ENCODE measurements around the gene PKDCC.
A peak's percentile ranks its signal among the peaks of the same experiment; 100 is the strongest.

The PKDCC gene

DNA sequence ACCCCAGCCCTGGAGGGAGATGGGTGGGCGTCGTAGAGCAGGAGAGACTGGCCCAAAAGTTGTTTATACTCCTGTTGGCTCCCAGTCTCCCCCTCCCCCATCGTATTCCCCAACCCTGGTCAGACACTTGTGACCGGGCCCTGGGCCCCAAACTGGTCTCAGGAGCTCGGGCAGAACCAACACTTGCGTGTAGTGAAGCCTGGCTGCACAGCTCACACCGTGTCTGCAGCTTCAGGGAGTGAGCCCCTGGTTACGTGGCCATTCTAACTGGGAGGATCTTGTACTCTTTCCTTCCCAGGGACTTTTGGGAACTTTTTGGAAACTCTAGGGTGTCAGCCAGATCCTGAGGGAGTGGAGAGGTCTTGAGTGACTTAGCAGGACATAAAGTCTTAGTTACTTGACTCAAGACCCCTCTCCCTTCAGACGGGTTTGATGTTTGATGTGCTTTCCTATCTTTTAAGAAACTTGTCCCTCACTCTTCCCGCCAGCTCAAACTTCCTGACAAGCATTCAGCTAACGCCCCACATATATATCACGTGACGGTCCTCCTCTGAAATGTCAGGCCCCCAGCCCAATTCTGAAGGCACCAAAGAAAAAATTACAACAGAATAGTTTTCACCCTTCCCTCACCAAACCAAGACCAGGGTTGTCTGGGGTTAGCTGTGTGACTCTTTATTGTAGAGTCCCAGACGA, 2.3 kb downstream of the PKDCC start:
- no peak for DNase-seq (ENCODE audit: low spot score)

DNA sequence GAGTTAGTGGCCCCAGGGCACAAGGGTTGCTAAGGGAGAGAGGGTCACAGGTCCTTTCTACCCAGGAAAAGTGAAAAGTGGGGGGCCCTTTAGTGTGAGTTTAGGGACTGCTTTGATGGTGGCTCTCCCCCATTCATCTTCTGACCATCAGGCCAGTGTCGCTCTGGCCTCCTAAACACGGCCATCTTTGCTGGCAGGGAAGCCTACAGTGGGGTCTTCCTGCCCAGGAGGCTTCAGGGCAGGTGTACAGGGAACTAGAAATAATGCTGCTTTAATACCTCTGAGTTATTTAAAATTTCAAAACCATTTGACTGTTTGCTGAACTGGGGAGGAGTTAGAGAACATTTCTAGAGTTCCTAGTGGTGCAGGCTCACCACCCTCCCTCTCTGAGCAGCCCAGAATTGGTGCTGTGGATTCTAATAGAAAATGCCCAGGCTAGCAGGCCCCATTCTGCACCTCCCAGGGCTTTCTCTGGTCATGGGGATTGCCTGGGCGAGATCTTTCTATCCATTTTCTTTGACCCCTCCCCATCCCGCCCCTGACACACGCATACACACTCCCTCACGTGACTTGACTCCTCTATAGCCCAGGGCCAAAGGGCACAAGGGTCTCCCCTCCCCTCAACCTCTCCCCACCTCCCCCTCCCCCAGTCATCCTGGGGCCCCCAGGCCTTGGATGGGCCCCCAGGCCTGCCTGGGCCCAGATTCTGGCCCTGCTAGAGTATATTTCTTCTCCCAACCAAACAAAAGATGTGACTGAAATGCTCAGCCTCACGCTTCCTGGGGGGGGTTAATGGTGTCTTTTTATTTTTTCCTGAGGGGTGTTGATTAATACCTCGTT, 3.1 kb downstream of the PKDCC start:
- DNase-seq (ENCODE audit: low spot score), result no peak

DNA sequence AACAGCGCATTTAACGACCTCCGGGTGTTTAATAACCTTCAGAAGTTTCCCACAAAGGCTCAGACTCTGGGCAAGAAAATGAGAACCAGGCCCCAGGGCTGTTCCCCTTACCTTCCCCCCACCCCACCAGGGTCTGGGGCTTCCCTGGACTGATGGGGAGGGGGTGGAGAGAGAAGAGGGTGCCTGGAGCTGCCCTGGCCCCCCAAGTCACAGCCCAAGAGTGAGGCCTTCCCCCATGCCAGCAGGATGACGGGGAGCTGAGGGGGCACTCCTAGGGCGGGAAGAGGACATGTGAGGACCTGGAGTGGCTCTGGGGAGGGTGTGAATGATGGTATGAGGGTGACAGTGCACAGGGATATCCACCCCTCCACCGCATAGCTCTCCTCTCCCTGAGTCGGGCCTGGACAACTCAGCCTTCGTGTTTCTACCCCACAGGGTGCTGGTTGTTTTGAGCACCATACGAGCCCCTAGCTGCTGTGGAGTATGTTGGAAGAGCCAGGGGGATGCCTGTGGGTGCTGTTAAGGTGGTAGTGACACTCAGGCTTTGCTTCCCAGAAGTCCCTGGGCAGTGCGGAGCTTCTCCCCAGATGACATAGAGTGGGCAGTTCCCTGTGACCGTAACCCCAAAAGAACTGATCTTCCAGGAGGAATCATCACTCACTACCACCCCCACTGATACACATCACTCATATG, 3.9 kb downstream of the PKDCC start:
- no peak for DNase-seq (ENCODE audit: low spot score)

DNA sequence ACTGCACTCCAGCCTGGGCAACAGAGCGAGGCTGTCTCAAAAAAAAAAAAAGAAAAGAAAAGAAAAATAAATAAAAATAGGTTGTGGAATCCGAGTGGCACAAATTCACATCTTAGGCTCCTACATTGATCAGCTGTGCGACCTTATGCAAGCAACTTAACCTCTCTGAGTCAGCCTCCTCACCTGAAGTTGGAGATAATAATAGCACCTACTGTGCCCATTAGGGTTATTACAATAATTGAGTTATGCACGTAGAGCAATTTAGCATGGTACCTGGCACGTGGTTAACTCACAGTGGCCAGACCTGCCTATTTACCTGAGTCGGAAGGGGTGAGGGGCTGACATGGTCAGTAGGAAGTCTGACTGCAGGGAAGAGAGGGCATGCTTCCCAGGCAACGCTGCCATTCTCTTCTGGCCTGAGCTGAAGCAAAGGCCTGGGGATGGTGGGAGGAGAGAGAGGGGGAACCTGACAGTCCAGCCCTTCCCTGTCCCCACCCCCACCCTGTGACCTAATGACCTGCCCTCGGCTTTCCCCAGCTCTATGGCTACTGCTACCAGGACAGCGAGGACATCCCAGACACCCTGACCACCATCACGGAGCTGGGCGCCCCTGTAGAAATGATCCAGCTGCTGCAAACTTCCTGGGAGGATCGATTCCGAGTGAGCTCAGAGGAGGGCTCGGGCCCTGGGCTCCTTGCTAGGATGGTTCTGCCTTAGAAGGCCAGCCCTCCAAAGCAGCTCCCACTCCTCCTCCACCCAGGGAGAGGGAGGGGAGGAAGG, 5.1 kb downstream of the PKDCC start:
- no peak for DNase-seq (ENCODE audit: low spot score)

DNA sequence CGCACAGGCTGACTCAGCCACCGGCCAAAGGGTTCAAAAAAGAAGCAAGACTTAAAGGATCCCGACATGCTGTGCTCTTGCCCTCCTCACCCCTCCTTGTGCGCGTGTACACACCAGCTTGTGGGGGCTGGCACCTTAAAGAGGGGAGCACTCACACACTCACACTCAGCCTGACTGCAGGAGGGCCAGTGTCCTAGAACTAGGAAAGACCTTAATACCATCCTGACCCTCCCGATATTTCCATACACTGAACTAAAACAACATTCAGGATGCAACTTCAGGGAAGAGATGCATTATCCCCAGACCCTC, 5.6 kb downstream of the PKDCC start:
- no peak for DNase-seq (ENCODE audit: low spot score)

DNA sequence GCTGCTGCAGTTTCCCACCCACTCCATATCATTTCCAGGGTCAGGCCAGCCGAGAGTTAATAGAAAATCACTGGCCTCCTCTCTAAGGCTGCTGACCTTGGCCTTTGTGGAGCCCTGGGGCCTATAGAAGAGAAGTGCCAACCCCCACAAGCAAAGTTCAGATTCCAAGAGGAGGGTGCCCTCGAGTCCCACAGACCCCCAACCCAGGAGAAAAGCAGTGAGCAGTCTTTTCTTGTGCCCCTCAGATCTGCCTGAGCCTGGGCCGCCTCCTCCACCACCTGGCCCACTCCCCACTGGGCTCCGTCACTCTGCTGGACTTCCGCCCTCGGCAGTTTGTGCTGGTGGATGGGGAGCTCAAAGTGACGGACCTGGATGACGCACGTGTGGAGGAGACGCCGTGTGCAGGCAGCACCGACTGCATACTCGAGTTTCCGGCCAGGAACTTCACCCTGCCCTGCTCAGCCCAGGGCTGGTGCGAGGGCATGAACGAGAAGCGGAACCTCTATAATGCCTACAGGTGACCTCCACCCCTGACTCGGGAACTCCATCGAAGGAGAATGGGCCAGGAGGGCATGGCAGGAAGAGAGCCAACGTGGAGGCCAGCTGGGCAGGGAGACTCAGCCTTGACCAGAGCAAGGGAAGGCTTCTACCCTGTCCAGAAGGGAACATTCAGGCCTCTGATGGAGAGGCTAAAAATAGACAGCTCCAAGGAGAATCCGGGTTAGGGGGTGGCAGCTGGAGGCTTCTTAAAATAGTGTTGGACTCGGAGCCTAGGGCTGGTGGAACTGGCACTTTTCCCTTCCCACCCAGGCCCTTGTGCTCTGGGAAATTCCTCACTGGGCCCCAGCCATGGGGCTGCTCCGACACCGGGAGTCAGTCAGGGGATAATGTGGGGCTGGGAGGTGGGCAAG, 6.2 kb downstream of the PKDCC start:
- DNase-seq (ENCODE audit: low spot score), result no peak

DNA sequence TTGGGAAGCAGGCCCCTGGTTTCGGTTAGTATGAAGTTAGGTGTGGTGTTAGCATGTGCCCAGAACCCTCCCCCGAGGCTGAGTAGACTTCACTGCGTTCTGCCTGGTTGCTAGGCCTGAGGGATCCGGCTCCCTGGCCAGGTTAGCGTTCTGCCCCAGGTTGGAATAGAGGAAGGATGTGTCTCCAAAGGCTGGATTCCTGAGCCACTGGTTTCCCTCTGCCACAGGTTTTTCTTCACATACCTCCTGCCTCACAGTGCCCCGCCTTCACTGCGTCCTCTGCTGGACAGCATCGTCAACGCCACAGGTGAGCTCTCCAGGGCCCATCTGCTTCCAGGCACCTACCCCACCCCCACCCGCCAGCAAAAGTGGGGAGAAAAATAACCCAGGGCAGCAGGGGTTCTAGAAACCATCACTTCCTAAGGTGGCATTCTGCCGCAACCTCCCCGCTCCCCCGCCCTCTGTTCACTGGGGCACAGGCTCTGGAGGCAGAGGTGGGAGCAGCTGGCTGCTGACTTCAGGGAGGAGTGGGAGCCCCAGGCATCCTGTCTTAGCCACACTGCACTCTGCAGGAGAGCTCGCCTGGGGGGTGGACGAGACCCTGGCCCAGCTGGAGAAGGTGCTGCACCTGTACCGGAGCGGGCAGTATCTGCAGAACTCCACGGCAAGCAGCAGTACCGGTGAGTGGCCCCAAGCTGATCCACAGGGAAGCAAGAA, 7.1 kb downstream of the PKDCC start:
- DNase-seq (ENCODE audit: low spot score), result no peak

DNA sequence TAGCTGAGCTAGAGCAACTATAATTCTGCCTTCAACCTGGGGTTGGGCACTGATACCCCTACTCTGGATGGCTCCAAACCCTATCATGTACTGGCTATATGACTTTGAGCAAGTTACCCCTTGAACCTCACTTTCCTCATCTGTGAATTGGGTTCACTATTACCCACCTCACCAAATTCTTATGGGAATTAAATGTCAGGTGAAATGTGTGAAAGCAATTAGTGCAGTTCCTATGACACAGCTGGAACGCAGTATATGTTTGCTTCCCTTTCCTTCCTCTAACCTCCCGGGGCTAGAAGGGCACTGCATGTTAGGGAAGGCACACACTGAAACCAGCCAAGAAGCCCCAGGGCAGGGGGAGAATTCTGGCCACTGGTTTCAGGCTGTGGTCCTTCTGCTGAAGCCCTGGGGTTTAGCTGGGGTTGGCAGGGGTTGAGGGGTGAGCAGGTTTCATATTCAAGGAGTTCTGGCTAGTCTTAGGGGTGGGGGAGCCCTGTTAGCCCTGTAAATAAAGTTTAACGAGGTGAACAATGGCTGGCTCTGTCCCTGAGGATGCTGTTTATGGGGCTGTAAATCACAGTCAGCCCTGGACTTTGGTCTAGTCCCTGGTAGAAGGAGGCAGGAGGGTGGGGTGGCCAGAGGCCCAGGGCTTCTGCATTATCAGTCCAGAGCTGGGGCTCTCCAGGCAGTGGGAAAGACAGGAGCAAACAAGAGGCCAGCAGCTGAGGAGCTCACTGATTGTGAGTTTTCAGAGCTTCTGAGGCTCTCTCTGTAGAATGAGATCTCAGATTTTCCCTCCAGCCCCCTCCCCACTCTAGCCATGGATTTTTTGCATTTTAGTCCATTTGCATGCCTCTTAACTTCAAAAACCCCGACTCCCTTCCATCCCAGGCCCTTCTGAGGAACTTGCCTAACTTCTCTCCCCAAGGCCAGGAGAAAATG, 8.0 kb downstream of the PKDCC start:
- DNase-seq (ENCODE audit: low spot score), result peak; percentile 93

DNA sequence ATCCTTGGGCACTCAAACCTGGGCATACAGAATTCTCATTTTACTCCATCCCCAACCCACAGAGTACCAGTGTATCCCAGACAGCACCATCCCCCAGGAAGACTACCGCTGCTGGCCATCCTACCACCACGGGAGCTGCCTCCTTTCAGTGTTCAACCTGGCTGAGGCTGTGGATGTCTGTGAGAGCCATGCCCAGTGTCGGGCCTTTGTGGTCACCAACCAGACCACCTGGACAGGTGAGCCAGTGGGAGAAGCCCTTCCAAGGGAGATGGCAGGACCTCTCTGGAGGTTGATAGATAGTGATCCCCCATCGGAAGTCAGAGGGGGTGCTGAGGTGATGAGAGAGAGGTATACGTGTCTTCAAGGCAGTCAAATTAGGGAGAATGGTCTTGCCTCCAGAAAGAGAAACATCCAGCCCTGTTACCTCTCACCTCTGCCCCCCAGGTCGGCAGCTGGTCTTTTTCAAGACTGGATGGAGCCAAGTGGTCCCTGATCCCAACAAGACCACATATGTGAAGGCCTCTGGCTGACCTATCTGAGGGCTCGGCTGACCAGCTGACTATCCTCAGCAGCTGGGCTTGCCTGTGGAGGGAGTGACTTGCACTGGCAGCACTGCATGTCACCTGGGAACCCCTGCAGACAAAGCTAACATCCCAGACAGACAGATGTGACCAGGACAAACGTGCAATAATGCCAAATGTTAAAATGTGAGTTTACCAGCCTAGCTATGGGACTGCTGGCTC, 9.5 kb downstream of the PKDCC start:
- DNase-seq (ENCODE audit: low spot score), result no peak

DNA sequence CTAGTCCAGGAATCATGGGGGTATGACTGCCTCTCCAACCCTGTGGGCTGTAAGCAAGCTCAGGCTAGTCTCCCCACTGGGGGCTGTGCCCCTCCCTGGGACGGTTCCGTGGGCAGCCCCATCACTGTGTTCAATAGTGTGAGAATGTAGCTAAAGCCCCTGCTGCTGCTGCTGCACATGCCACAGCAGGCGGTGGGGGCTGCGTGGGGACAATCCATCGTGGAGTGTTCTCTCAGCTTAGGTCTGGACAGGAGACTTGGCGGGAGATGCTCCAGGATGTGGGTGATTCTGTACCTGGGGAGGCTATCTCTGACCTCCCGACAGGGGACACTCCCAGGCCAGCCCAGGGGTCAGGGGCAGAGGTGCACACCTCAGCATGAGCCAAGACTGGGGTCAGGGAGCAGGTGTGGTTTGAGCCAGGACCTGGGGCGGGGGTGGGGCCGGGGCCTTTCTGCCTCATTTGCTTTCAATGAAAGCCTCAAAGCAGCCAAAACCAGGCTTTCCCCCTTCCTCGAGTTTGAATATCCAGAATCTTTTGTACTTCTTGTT, 10.2 kb downstream of the PKDCC start:
- DNase-seq (ENCODE audit: low spot score), result no peak

DNA sequence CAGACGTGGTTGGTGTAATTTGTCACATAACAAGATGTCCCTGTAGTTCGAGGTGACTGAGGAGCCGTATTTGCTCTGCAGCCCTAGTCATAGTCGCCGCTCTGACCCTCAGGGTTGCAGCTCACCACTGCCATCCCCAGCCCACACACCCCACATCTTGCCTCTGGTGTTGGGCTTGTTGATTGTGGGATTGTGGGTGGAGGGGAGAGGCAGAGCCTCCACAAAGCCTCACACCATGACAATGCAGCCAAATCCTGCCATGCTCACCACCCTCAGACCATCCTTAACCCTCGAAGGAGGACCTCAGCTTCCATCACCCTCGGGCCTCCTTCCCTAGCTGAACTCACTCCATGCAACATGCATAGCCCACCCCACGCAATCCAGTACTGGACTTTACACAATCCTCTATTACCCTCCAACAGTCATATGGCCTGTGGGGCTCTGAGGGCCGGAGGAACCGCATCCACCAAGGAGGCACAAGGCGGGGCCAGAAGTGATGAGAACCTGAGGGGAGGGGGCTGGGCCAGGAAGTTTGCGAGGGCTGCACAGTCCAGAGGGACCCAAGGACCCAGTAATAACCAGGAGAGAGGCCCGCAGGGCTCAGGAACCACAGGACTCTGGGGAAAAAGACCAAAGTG, 11.6 kb downstream of the PKDCC start:
- DNase-seq (ENCODE audit: low spot score), result no peak

DNA sequence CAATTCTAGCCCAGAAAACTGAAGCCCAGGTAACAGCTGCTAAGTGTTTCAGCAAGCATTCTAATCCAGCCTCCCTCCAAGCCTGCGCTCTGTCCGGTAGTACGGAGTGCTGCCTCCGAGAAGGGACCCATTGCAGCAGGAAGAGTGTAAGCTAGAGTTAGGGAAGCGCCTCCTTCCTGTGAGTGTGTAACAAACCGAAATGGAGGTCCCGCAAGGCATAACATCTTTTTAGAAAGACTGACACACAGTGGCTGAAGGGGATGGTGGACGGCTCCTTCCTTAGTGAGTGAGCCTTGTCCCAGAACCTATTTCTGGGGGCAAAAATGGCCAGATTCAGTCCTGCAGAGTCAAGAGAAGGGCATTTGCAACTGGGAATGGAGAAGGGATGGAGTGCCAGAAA, 12.2 kb downstream of the PKDCC start:
- no peak for DNase-seq (ENCODE audit: low spot score)

DNA sequence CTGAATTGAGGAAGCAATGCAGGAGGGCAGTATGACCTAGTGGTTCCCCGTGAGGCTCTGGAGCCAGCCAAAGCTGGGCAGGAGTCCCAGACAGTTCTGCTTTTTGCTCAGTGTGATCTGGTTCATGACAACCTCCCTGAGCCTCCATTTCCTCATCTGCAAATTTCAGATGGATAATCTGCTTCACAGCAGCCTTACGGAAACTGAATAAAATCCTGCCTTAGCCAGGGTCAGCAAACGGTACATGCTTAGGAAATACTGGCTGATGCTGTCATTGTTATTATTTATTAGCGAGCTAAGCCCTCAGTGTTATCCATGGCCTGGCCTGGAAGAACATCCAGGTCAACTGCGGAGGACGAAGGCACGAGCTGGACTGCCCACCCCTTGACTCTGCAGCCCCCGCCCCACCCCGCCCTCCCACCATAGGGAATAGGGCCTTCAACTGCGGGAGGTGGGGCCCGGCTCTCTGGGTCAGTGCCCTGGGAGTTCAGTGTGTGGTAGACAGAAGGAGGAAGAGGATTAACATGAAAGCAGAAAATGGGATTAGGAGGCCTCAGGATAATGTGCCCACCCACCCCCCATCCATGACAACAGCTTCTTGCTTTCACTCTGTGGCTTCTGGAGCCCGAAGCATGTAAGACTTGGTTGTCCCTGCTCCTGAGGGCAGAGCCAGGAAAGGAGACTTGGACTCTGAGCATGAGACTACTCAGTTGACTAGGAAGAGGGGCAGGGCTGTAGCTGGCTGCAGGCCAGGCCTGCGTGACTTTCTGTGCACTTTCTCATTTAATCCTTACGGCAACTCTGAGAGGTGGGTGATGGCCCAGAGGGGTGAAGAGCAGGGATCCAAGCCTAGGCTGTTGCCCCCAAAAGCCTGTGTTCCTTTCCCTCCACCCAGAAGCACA, 13.1 kb downstream of the PKDCC start:
- DNase-seq (ENCODE audit: low spot score), result no peak

DNA sequence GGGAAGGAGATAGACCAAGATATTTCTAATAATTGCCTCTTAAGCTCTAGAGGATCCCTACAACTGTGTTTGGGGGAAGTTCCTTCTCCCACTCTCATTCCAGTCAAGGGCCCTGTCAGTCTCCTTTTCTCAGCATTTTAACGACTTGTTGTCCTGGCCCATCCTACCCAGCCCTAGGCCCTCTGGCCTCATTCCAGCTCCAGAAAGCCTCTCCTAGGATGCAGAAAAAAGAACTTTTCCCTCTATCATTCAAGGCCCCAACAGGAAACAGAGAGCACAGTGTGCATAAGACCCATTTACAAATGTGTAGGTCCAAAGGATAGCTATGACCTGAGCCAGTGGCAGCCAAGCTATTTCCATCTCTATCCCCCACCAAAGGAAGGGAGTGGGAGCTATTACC, 14.0 kb downstream of the PKDCC start:
- DNase-seq (ENCODE audit: low spot score), result no peak

DNA sequence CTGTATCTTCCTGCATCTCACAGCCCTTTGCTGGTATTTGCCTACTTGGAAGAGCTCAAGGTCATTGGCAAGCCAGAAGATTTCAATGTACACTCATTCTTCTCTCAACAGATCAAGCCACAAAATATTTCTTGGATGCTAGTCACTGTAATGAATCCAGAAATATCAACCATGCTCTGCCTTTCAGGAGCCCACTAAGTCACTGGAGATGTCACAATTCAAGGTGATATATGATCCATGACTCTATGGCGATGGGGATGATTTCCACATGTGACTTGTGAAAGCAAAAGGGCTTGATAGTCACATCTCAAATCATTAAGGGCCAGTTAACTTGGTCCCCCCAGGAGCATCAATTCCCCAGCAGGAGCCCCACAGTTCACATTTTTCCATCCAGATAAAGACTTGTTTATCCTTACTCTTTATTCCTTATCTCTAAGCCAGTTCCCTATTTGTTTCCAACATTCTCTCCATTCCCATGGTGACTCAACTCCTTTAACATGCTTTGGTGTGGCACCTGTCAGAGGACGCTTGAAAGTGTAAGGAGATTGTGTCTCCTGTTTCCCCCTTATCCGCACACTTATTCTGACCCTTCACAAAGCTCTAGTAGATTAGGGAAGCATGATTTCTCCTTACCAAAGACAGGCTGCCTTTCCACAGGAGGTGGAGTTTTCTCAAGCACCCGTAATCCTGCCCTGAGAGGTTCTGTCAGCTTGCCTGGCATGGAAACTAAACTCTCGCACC, 15.8 kb downstream of the PKDCC start:
- DNase-seq (ENCODE audit: low spot score), result no peak

DNA sequence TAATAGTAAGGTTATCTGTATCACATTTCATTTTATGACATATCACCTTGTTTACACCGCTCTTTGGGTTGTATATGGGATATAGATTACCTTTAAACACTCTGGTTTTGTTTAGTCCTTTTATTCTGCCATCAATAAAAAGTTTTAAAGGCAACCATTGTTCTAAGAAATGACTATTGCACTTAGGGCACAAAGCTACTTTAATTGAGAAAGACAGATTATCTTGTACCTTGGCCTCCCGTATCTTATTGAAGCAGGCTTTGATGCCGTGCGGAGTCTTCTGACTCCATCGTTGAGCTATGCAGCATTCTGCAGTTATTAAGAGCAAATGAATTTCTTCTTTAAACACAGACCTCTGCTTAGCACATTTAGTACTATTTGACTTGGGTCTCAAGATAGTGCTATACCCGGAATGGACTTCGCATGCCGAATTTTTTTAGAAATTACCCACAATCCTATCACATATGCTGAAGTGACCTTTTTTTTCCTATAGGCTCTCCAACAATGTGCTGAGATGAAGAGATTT, 16.7 kb downstream of the PKDCC start:
- DNase-seq (ENCODE audit: low spot score), result no peak
